Measurements from ENCODE around the gene CAMK4. TPM values are rescaled to one million over a fixed set of nuclear protein-coding genes. Genes with fewer than 3 reads are reported as not detected.
A peak's percentile ranks its signal among the peaks of the same experiment; 100 is the strongest.

CAMK4 gene
- total RNA-seq, 1 donor from 2014 or later: 49.5 TPM

GRCh38 chr5:111530298-111530740 is 306.1 kb downstream of the CAMK4 start:
- intact Hi-C loops (cut with micrococcal nuclease): loop anchor here (1.0 to 5.0 kb wide), 3 partner anchors 17 to 617 kb away; partner anchors contain the start of gene NREP
- no peaks in the 10 kb centered on the region for H3K27me3 Mint-ChIP-seq

GRCh38 chr5:111532886-111533582 is 308.9 kb downstream of the CAMK4 start:
- Mint-ChIP-seq H3K27ac (no peak overlapping the region), H3K4me3 (no peak overlapping the region), H3K9me3 (peaks cover 9% of the 10 kb centered on the region), H3K27me3 (peaks cover 6% of the 10 kb centered on the region), H3K36me3 (ENCODE audit: low read depth) (peaks cover 5% of the 10 kb centered on the region), H3K4me1 (peaks cover 30% of the 10 kb centered on the region)
- intact Hi-C loops (cut with micrococcal nuclease): loop anchor here (5.0 kb wide), 1 partner anchor 614 kb away; no protein-coding TSS in a partner anchor
- no peak for DNase-seq

More at GRCh38 chr5:111530298-111530740, 306.1 kb downstream of the CAMK4 start:
- Mint-ChIP-seq H3K9me3 (peaks cover 11% of the 10 kb centered on the region), H3K4me3 (peak overlapping the region; percentile 58), H3K4me1 (peaks cover 28% of the 10 kb centered on the region), H3K36me3 (ENCODE audit: low read depth) (peaks cover 7% of the 10 kb centered on the region), H3K27ac (peak overlapping the region; percentile 84)
- peak; percentile 95 for DNase-seq

- peaks cover 16% of the 10 kb centered on the region for H3K4me1 Mint-ChIP-seq
- no peak overlapping the region for H3K27ac Mint-ChIP-seq
- DNase-seq: no peak
- H3K27me3 Mint-ChIP-seq: peaks cover 22% of the 10 kb centered on the region
- H3K9me3 Mint-ChIP-seq: peaks cover 21% of the 10 kb centered on the region
- no peaks in the 10 kb centered on the region for H3K36me3 Mint-ChIP-seq (ENCODE audit: low read depth)
- intact Hi-C loops (cut with micrococcal nuclease): no loop called here
- no peak overlapping the region for H3K4me3 Mint-ChIP-seq
These were observed 311.8 kb downstream of the CAMK4 start for GRCh38 chr5:111535879-111536549.

GRCh38 chr5:111537141-111538024 is 313.2 kb downstream of the CAMK4 start:
- H3K27me3 Mint-ChIP-seq: peaks cover 32% of the 10 kb centered on the region
- DNase-seq: no peak
- peaks cover 21% of the 10 kb centered on the region for H3K9me3 Mint-ChIP-seq
- no peak overlapping the region for H3K27ac Mint-ChIP-seq
- no peak overlapping the region for H3K4me3 Mint-ChIP-seq
- H3K36me3 Mint-ChIP-seq (ENCODE audit: low read depth): no peaks in the 10 kb centered on the region
- intact Hi-C loops (cut with micrococcal nuclease): no loop called here
- H3K4me1 Mint-ChIP-seq: peaks cover 13% of the 10 kb centered on the region

Other genes with a start within 250 kb of the CAMK4 start
- gene TSLP, start 152.7 kb upstream of the CAMK4 start, total RNA-seq: 0.09 and 0.42 TPM in 2 replicates
- 90.1 and 97.7 TPM in 2 replicates for gene WDR36, start 132.0 kb upstream of the CAMK4 start, total RNA-seq

All from activated CD4-positive, alpha-beta T cell treated with anti-CD3 and anti-CD28 coated beads, Interleukin-2, amount 10 ng/mL, durations not matched to agents 24 days and 14 days (primary cell).